Measurements from ENCODE around the gene BCL7C.

Gene BCL7C

GRCh38 chr16:30922420-30922959 lies 28.6 kb upstream of the BCL7C start:
- peak; percentile 97 to 100 for DNase-seq

- peak; percentile 82 to 85 for DNase-seq
Measured at GRCh38 chr16:30921748-30922419, 28.0 kb upstream of the BCL7C start.

GRCh38 chr16:30921459-30921747 lies 27.5 kb upstream of the BCL7C start:
- DNase-seq, result no peak

GRCh38 chr16:30920891-30921290 lies 27.0 kb upstream of the BCL7C start:
- DNase-seq, result no peak

- DNase-seq, result no peak
Measured at GRCh38 chr16:30918614-30919013, 24.7 kb upstream of the BCL7C start.

GRCh38 chr16:30914830-30915229 lies 21.0 kb upstream of the BCL7C start:
- DNase-seq, result no peak

- no peak for DNase-seq
Measured at GRCh38 chr16:30912794-30913412, 19.0 kb upstream of the BCL7C start.

- no peak for DNase-seq
Measured at GRCh38 chr16:30910427-30911029, 16.7 kb upstream of the BCL7C start.

GRCh38 chr16:30907064-30907463 lies 13.2 kb upstream of the BCL7C start:
- no peak for DNase-seq

GRCh38 chr16:30904114-30904780 lies 10.4 kb upstream of the BCL7C start:
- DNase-seq, result no peak

GRCh38 chr16:30903596-30903995 lies 9.7 kb upstream of the BCL7C start:
- DNase-seq, result no peak

- no peak for DNase-seq
Measured at GRCh38 chr16:30903002-30903401, 9.1 kb upstream of the BCL7C start.

- DNase-seq, result peak; percentile 28 to 60
Measured at GRCh38 chr16:30902029-30902972, 8.4 kb upstream of the BCL7C start.

GRCh38 chr16:30901201-30902028 lies 7.5 kb upstream of the BCL7C start:
- no peak for DNase-seq

- DNase-seq, result no peak
Measured at GRCh38 chr16:30900588-30900987, 6.7 kb upstream of the BCL7C start.

- no peak for DNase-seq
Measured at GRCh38 chr16:30899794-30900193, 5.9 kb upstream of the BCL7C start.

GRCh38 chr16:30896889-30897733 lies 3.2 kb upstream of the BCL7C start:
- DNase-seq, result peak; percentile 76 to 82

- DNase-seq, result no peak
Measured at GRCh38 chr16:30896261-30896888, 2.5 kb upstream of the BCL7C start, which contains the start of gene CTF1. TSS of gene CTF1 (plus strand) at chr16:30896614. CDS start at chr16:30896644, 30 bp downstream.

- DNase-seq, result no peak
Measured at GRCh38 chr16:30895627-30896260, 1.9 kb upstream of the BCL7C start.
